ENCODE data around the gene ZNF778.
"Not testable (repeated sequence)": the region's sequence is repeated elsewhere in the genome, so short reads cannot be mapped to it uniquely, and the experiment has no call there.

ZNF778 gene

GRCh38 chr16:89248196-89248982 is 30.9 kb downstream of the ZNF778 start:
- Histone ChIP-seq H3K27me3 (ENCODE audit: insufficient read depth, low read length) (peaks cover 20% of the 10 kb centered on the region), H3K9ac (ENCODE audit: low read depth, low read length) (no peak overlapping the region), H3K27ac (ENCODE audit: low read depth, low read length) (no peak overlapping the region), H3K4me3 (ENCODE audit: low read length) (peak overlapping the region; percentile 59), H3K4me1 (ENCODE audit: insufficient read depth, low read length) (no peaks in the 10 kb centered on the region), H3K9me3 (ENCODE audit: insufficient read depth, low read depth, low read length) (no peaks in the 10 kb centered on the region), H3K36me3 (ENCODE audit: insufficient read depth, low read length) (no peaks in the 10 kb centered on the region)
- 71% methylated on average over 69 of the region's 69 CpGs for WGBS

DNA sequence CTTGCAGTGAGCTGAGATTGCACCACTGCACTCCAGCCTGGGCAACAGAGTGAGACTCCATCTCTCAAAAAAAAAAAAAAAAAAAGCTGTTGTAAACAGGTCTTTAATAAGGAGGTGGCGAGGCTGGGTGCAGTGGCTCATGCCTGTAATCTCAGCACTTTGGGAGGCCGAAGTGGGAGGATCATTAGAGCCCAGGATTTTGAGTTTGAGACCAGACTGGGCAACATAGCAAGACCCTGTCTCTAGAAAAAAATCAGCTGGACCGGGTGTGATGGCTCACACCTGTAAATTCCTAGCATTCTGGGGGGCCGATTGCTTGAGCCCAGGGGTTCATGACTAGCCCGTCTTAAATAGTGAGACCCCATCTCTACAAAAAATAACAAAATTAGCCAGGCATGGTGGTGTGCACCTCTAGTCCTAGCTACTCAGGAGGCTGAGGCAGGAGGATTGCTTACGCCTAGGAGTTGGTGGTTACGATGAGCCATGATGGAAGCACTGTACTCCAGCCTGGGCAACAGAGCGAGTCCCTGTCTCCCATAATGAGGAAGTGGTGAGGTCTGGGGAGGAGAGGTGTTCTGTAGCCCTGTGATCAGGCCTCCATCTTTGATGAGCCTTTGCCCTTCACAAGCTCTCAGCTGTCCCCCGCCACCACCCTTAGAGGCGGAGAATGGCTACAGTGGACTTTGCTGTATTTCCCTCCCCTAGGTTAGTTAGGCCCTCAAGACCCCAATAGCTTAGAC is 36.2 kb downstream of the ZNF778 start:
- Histone ChIP-seq H3K36me3 (ENCODE audit: insufficient read depth, low read length) (no peaks in the 10 kb centered on the region), H3K9ac (ENCODE audit: low read depth, low read length) (no peak overlapping the region), H3K27me3 (ENCODE audit: insufficient read depth, low read length) (peaks cover 20% of the 10 kb centered on the region), H3K4me3 (ENCODE audit: low read length) (no peak overlapping the region), H3K9me3 (ENCODE audit: insufficient read depth, low read depth, low read length) (no peaks in the 10 kb centered on the region), H3K4me1 (ENCODE audit: insufficient read depth, low read length) (no peaks in the 10 kb centered on the region), H3K27ac (ENCODE audit: low read depth, low read length) (no peak overlapping the region)
- 93% methylated on average over 10 of the region's 10 CpGs for WGBS

- H3K36me3 ChIP-seq (ENCODE audit: insufficient read depth, low read length), result no peaks in the 10 kb centered on the region
- H3K9me3 ChIP-seq (ENCODE audit: insufficient read depth, low read depth, low read length), result no peaks in the 10 kb centered on the region
- 93% methylated on average over 57 of the region's 57 CpGs for WGBS
- H3K27me3 ChIP-seq (ENCODE audit: insufficient read depth, low read length), result peaks cover 19% of the 10 kb centered on the region
- peak overlapping the region; percentile 50 for H3K4me3 ChIP-seq (ENCODE audit: low read length)
- H3K4me1 ChIP-seq (ENCODE audit: insufficient read depth, low read length), result no peaks in the 10 kb centered on the region
- peak overlapping the region; percentile 1; the same call in 1 of the 2 replicates for H3K9ac ChIP-seq (ENCODE audit: low read depth, low read length)
- no peak overlapping the region for H3K27ac ChIP-seq (ENCODE audit: low read depth, low read length)
Observed at GRCh38 chr16:89256651-89257254, 39.2 kb downstream of the ZNF778 start.

DNA sequence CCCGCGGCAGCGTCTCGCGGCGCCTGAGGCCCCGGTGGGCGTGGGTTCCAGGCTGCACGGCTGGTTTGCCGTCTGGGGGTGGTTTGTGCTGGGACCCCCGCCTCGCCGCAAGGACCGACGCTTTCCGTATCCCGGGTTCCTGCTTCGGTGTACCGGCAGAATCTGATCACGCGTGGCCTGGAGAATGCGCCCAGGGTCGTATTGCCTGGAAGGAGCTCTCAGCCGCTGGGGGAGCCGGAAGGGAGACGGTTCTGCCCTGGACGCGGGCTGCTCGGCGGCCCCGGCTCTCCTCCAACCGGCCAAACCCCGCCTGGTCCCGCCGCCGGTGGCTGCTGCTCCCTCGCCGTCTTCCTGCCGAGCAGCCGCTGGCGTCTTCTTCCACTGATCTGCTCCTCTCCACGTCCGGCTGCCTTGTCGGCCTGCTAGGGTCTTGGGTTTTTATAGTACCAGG is 39.8 kb downstream of the ZNF778 start:
- Histone ChIP-seq H3K9me3 (ENCODE audit: insufficient read depth, low read depth, low read length) (no peaks in the 10 kb centered on the region), H3K36me3 (ENCODE audit: insufficient read depth, low read length) (no peaks in the 10 kb centered on the region), H3K27me3 (ENCODE audit: insufficient read depth, low read length) (peaks cover 19% of the 10 kb centered on the region), H3K4me1 (ENCODE audit: insufficient read depth, low read length) (no peaks in the 10 kb centered on the region), H3K27ac (ENCODE audit: low read depth, low read length) (no peak overlapping the region), H3K9ac (ENCODE audit: low read depth, low read length) (peak overlapping the region; percentile 1; the same call in 1 of the 2 replicates), H3K4me3 (ENCODE audit: low read length) (peak overlapping the region; percentile 50)
- WGBS, result 90% methylated on average over 44 of the region's 44 CpGs

DNA sequence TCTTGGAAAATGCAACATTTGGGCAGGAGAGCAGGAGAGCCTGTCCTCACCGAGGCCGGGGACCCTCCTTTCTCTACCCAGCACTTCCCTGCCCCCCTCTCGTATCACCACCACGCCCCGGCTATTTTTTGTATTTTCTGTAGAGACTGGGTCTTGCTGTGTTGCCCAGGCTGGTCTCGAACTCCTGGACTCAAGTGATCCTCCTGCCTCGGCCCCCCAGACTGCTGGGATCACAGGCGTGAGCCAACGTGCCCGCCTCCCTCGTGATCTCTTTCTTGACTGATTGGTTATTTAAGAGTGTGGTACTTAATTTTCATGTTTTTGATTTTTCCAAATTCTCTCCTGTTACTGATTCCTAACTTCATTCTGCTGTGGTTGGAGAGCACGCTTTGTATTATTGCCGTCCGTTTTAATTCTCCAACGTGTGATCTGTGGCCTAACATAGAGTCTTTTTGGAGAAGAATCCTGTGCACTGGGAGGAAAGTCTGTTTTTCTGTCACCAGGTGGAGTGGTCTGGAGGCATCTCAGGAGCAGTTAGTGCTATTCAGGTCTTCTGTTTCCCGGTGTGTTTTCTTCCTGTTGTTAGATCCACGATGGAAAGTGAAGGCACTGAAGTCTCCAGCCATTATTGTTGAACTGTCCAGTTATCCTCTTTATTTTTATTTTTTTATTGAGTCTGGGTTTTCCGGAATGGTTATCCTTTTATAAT is 40.4 kb downstream of the ZNF778 start:
- Histone ChIP-seq H3K4me3 (ENCODE audit: low read length) (peak overlapping the region; percentile 50), H3K4me1 (ENCODE audit: insufficient read depth, low read length) (no peaks in the 10 kb centered on the region), H3K27ac (ENCODE audit: low read depth, low read length) (no peak overlapping the region), H3K36me3 (ENCODE audit: insufficient read depth, low read length) (no peaks in the 10 kb centered on the region), H3K9ac (ENCODE audit: low read depth, low read length) (no peak overlapping the region), H3K9me3 (ENCODE audit: insufficient read depth, low read depth, low read length) (no peaks in the 10 kb centered on the region), H3K27me3 (ENCODE audit: insufficient read depth, low read length) (peaks cover 19% of the 10 kb centered on the region)
- 92% methylated on average over 18 of the region's 18 CpGs for WGBS

- H3K27ac ChIP-seq (ENCODE audit: low read depth, low read length); H3K4me3 ChIP-seq (ENCODE audit: low read length); H3K36me3 ChIP-seq (ENCODE audit: insufficient read depth, low read length); H3K9ac ChIP-seq (ENCODE audit: low read depth, low read length); H3K4me1 ChIP-seq (ENCODE audit: insufficient read depth, low read length); H3K9me3 ChIP-seq (ENCODE audit: insufficient read depth, low read depth, low read length): not testable (repeated sequence)
- peaks cover 19% of the 10 kb centered on the region for H3K27me3 ChIP-seq (ENCODE audit: insufficient read depth, low read length)
- WGBS, result 96% methylated on average over 13 of the region's 13 CpGs
Observed at GRCh38 chr16:89259901-89260300, 42.4 kb downstream of the ZNF778 start.

- Histone ChIP-seq H3K4me1 (ENCODE audit: insufficient read depth, low read length) (no peaks in the 10 kb centered on the region), H3K4me3 (ENCODE audit: low read length) (no peak overlapping the region), H3K9me3 (ENCODE audit: insufficient read depth, low read depth, low read length) (no peaks in the 10 kb centered on the region), H3K36me3 (ENCODE audit: insufficient read depth, low read length) (peaks cover 9% of the 10 kb centered on the region), H3K9ac (ENCODE audit: low read depth, low read length) (no peak overlapping the region), H3K27ac (ENCODE audit: low read depth, low read length) (no peak overlapping the region), H3K27me3 (ENCODE audit: insufficient read depth, low read length) (peaks cover 13% of the 10 kb centered on the region)
- 95% methylated on average over 30 of the region's 30 CpGs for WGBS
Observed at GRCh38 chr16:89261691-89262563, 44.4 kb downstream of the ZNF778 start.

DNA sequence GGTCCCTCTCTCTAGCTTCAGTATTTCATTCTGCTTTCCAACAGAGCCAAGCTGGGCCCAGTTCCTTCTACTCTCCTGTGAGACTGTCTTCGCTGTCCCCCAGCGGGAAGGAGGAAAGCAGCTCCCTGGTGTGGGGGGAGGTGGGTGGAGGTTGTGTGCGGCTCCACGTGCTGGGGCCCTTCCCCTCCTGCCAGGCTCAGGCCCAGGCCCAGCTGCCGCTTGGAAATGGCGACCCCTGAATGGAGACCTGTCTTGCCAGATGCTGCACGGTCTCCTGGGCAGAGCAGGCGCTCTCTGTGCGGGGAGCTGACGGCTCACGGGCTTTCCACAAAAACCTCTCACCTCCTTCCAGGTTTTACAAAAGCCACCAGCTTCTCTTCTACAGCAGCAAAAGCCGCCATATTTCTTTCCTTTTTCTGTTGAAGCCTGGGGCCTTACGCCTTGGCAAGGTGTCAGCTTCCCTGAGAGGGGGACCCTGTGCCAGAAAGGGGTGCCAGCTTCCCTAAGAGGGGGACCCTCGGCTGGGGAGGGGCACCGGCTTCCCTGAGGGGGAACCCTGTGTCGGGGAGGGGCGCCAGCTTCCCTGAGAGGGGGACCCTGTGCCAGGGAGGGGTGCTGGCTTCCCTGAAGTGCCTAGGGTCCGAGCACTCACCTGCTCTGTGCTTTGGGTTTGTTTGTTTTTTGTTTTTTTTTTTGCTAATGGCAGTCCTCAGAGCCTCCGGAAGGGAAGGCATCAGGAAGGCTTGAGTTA is 47.5 kb downstream of the ZNF778 start:
- Histone ChIP-seq H3K4me3 (ENCODE audit: low read length) (no peak overlapping the region), H3K36me3 (ENCODE audit: insufficient read depth, low read length) (peaks cover 29% of the 10 kb centered on the region), H3K27me3 (ENCODE audit: insufficient read depth, low read length) (no peaks in the 10 kb centered on the region), H3K9me3 (ENCODE audit: insufficient read depth, low read depth, low read length) (no peaks in the 10 kb centered on the region), H3K4me1 (ENCODE audit: insufficient read depth, low read length) (no peaks in the 10 kb centered on the region), H3K9ac (ENCODE audit: low read depth, low read length) (no peak overlapping the region), H3K27ac (ENCODE audit: low read depth, low read length) (no peak overlapping the region)
- WGBS, result 92% methylated on average over 19 of the region's 19 CpGs

GRCh38 chr16:89265647-89266046 is 48.1 kb downstream of the ZNF778 start:
- Histone ChIP-seq H3K27me3 (ENCODE audit: insufficient read depth, low read length) (no peaks in the 10 kb centered on the region), H3K4me3 (ENCODE audit: low read length) (no peak overlapping the region), H3K9ac (ENCODE audit: low read depth, low read length) (no peak overlapping the region), H3K27ac (ENCODE audit: low read depth, low read length) (no peak overlapping the region), H3K4me1 (ENCODE audit: insufficient read depth, low read length) (no peaks in the 10 kb centered on the region), H3K36me3 (ENCODE audit: insufficient read depth, low read length) (peaks cover 36% of the 10 kb centered on the region), H3K9me3 (ENCODE audit: insufficient read depth, low read depth, low read length) (no peaks in the 10 kb centered on the region)
- WGBS, result 91% methylated on average over 21 of the region's 21 CpGs
